Mesothelial cell of epicardium (in vitro differentiated cells): ENCODE measurements around the gene RIN3. TPM values are rescaled to one million over a fixed set of nuclear protein-coding genes. Genes with fewer than 3 reads are reported as not detected.

Experiments used
- DNase-seq, 2 experiments: peaks; one replicate each; pipeline ENCODE4 v3.0.0; 2021; ENCODE audit warnings: low spot score in 2 of 2; ENCODE audit not compliant: unreplicated experiment in 2 of 2
- H3K27ac Mint-ChIP-seq: 2 replicates; pipeline ENCODE4 v1.8.0; 2021; ENCODE audit warnings: mixed read lengths
- H3K27me3 Mint-ChIP-seq: 2 replicates; pipeline ENCODE4 v1.8.0; 2021; ENCODE audit warnings: low read depth, mixed read lengths
- H3K36me3 Mint-ChIP-seq: 2 replicates; pipeline ENCODE4 v1.8.0; 2021; ENCODE audit warnings: mixed read lengths
- H3K4me1 Mint-ChIP-seq: 2 replicates; pipeline ENCODE4 v1.8.0; 2021; ENCODE audit warnings: mixed read lengths
- H3K4me3 Mint-ChIP-seq: 2 replicates; pipeline ENCODE4 v1.8.0; 2021; ENCODE audit warnings: mild to moderate bottlenecking, moderate library complexity, mixed read lengths
- H3K9me3 Mint-ChIP-seq: 2 replicates; pipeline ENCODE4 v1.8.0; 2021; ENCODE audit warnings: mixed read lengths
- total RNA-seq: library from RNA; stranded (reverse); gene quantifications from 3 replicates; pipeline ENCODE4 v1.2.1, GENCODE V29; 2021
- TF ChIP-seq, protein P1 (sequence below): fragments of 200-600 bp; sonication (generic); IDR thresholded peaks from one replicate; pipeline ENCODE4 v1.5.0; 2021; ENCODE audit warnings: antibody characterized with exemption; ENCODE audit not compliant: unreplicated experiment

The RIN3 gene
- total RNA-seq, 1 donor from 2014 or later = 19.9 TPM

DNA sequence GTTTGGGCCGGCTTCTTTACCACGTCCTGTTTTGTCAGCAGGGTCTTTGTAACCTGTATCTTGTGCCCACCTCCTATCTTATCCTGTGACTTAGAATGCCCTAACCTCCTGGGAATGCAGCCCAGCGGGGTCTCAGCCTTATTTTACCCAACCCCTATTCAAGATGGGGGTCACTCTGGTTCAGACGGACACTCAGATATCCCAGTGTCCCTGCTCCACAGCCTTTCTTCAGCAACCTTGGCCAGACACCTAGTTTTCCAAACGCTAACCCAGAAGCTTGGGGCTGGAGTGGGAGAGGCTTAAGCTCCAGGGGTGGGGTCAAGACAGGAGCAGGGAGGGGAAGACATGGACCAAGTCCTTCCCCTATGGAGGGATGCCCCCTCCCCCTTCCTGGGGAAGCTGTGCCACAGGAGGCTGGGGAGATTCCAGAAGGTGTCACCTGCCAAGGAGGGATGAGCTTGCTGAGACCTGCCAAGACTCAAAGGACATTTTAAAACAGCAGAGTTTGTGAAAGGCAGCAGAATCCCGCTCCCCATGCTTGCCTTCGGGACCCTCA, 62.2 kb downstream of the RIN3 start:
- Mint-ChIP-seq H3K4me1 (peaks cover 6% of the 10 kb centered on the region), H3K4me3 (no peak overlapping the region), H3K27ac (no peak overlapping the region), H3K27me3 (no peaks in the 10 kb centered on the region), H3K9me3 (no peaks in the 10 kb centered on the region), H3K36me3 (peaks cover 21% of the 10 kb centered on the region)
- TF ChIP-seq, protein P1, sequence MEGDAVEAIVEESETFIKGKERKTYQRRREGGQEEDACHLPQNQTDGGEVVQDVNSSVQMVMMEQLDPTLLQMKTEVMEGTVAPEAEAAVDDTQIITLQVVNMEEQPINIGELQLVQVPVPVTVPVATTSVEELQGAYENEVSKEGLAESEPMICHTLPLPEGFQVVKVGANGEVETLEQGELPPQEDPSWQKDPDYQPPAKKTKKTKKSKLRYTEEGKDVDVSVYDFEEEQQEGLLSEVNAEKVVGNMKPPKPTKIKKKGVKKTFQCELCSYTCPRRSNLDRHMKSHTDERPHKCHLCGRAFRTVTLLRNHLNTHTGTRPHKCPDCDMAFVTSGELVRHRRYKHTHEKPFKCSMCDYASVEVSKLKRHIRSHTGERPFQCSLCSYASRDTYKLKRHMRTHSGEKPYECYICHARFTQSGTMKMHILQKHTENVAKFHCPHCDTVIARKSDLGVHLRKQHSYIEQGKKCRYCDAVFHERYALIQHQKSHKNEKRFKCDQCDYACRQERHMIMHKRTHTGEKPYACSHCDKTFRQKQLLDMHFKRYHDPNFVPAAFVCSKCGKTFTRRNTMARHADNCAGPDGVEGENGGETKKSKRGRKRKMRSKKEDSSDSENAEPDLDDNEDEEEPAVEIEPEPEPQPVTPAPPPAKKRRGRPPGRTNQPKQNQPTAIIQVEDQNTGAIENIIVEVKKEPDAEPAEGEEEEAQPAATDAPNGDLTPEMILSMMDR = no peak
- DNase-seq = no peak

- no peaks in the 10 kb centered on the region for H3K9me3 Mint-ChIP-seq
- no peaks in the 10 kb centered on the region for H3K4me1 Mint-ChIP-seq
- no peak overlapping the region for H3K4me3 Mint-ChIP-seq
- DNase-seq = no peak
- no peaks in the 10 kb centered on the region for H3K27me3 Mint-ChIP-seq
- TF ChIP-seq, protein P1 = no peak
- H3K36me3 Mint-ChIP-seq = peaks cover 21% of the 10 kb centered on the region
- no peak overlapping the region for H3K27ac Mint-ChIP-seq
These were observed 63.8 kb downstream of the RIN3 start for GRCh38 chr14:92577321-92577742.

DNA sequence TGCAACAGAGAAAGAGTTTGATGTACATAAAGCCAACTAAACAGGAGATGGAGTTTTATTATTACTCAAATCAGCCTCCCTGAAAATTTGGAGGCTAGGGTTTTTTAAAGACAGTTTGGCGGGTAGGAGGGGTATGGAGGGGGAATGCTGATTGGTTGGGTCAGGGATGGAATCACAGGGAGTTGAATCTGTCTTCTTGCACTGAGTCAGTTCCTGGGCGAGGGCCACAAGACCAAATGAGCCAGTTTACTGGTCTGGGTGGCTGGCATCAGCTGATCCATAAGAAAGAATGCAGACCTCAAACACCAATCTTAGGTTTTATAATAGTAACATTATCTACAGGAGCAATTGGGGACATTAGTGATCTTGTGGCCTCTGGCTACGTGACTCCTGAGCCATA, 64.9 kb downstream of the RIN3 start:
- Mint-ChIP-seq H3K4me3 (no peak overlapping the region), H3K36me3 (peaks cover 30% of the 10 kb centered on the region)
- DNase-seq = no peak

DNA sequence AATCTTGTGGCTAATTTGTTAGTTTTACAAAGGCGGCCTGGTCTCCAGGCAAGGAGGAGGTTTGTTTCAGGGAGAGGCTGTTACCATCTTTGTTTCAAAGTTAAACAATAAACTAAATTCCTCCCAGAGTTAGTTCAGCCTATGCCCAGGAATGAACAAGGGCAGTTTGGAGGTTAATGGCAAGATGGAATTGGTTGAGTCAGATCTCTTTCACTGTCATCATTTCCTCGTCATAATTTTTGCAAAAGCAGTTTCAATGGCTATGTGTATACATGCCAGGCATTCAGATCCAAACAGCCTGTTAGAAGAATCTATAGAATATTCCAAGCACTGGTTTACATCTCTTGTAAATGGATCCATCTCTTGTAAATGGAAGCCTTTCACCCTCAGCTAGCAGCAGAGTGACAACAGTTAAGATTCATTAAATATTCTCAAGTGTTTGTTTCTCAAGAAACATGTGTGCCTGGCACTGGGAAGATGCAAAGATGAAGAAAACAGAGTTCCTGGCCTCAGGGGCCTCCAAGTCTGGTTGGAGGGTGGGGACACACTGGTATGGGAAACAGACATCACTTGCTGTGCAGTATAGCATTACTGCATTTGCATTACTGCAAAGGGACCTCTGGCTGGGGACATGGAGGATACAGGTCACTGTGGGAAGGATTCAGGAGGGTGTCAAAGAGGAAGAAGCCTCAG, 65.8 kb downstream of the RIN3 start:
- no peak for DNase-seq
- Mint-ChIP-seq H3K27ac (no peak overlapping the region), H3K4me1 (no peaks in the 10 kb centered on the region), H3K4me3 (no peak overlapping the region), H3K27me3 (no peaks in the 10 kb centered on the region), H3K9me3 (peaks cover 7% of the 10 kb centered on the region), H3K36me3 (peaks cover 30% of the 10 kb centered on the region)
- TF ChIP-seq, protein P1 = no peak

More for the DNA sequence above, 64.9 kb downstream of the RIN3 start:
- no peak overlapping the region for H3K27ac Mint-ChIP-seq
- no peaks in the 10 kb centered on the region for H3K27me3 Mint-ChIP-seq
- TF ChIP-seq, protein P1 = no peak
- H3K4me1 Mint-ChIP-seq = no peaks in the 10 kb centered on the region
- peaks cover 7% of the 10 kb centered on the region for H3K9me3 Mint-ChIP-seq

DNA sequence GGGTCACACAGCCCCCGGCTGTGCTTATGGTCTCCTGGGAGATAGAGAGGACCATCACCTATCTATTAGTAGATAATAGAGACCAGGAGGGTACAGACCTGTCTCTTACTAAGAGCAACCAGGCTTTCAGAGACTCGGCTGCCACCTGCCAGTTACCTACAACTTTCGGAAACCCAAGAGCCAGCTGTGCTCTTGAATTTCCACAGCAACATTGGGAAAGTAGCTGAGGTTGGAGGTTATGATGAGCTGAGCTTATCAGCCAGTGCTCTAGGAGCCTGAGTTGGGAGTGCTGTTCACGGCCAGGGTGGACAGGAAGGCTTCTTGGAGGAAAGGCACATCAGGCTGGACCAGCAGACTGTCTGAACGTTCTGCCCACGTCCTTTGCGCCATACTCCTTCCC, 67.6 kb downstream of the RIN3 start:
- TF ChIP-seq, protein P1 = no peak
- Mint-ChIP-seq H3K9me3 (peaks cover 7% of the 10 kb centered on the region), H3K4me3 (no peak overlapping the region), H3K36me3 (peaks cover 30% of the 10 kb centered on the region), H3K27ac (no peak overlapping the region), H3K4me1 (peaks cover 6% of the 10 kb centered on the region), H3K27me3 (no peaks in the 10 kb centered on the region)
- no peak for DNase-seq
